ENCODE measurements around the gene TCAIM.

DNA sequence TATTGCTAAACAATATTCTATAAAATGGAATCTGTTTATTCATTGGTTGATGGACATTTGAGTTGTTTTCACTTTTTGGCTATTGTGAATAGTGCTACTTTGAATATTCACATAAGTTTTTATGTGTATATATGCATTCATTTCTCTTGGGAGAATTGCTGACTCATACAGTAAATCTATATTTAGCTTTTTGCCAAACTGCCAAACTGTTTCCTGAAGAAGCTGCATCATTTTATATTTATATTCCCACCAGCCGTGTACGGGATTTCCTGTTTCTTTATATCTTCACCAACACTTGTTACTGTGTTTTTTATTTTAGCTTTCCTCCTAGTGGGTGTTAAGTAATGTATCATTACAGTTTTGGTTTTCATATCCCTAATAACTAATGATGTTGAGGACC lies 12.5 kb upstream of the TCAIM start:
- TF ChIP-seq, protein P1, sequence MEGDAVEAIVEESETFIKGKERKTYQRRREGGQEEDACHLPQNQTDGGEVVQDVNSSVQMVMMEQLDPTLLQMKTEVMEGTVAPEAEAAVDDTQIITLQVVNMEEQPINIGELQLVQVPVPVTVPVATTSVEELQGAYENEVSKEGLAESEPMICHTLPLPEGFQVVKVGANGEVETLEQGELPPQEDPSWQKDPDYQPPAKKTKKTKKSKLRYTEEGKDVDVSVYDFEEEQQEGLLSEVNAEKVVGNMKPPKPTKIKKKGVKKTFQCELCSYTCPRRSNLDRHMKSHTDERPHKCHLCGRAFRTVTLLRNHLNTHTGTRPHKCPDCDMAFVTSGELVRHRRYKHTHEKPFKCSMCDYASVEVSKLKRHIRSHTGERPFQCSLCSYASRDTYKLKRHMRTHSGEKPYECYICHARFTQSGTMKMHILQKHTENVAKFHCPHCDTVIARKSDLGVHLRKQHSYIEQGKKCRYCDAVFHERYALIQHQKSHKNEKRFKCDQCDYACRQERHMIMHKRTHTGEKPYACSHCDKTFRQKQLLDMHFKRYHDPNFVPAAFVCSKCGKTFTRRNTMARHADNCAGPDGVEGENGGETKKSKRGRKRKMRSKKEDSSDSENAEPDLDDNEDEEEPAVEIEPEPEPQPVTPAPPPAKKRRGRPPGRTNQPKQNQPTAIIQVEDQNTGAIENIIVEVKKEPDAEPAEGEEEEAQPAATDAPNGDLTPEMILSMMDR (IDR thresholded peaks at IDR 0.05) = no peak
- no peak for TF ChIP-seq POLR2A (IDR thresholded peaks at IDR 0.05)
- TF ChIP-seq EP300 (IDR thresholded peaks at IDR 0.05) = no peak
